SKM-1 treated with dmso at 0.1 percent for 144 hours (cell line): Measurements from ENCODE around the gene MN1.

Source experiments
- DNase-seq: peaks from one replicate; lab custom pipeline; 2025; ENCODE audit not compliant: unreplicated experiment; lab: John Stamatoyannopoulos, UW

The MN1 gene

DNA sequence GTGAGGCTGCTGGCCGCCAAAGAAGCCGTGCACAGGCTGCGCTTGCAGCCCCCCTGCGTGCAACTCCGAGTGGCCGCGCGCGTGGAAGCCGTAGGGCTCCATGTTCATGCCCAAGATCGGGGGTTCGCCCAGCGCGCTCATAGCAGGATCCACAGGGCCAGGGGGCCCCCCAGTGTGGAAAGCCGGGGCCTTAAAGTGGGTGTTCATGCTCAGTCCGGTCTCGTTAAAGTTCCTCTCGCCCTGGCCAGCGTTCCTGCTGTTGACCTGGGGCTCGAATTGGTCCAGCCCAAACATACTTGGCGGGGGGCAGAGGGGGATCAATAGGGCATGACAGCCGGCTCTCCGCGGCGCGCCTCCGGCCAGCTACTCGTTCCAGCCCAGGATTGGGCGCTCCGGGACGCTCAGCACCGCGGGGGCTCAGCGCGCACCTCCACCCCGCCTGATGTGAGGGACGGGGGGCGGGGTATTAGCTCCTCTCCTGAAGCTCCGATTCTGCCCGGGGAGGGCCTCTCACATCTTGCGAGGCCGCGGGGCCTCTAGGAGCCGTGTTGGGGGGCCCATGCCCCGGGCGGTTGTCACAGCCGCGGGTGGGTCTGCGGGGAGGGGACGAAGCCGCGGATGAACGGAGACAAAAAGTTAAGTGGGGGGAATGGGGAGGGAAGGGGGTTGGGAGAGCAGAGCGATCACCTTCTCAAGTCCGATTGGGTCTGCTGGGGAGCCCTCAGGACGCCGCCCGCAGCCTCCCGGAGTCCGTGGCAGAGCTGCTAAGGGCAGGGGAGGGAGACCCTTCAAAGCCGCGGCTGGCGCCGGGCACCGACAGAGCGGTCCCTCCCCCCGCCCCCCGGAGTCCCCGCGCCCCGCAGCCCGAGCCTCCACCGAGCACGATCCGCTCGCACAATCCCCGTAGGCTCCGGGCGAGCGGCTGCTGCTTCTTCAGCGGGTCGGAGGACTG lies 1.0 kb downstream of the MN1 start:
- DNase-seq, result no peak

DNA sequence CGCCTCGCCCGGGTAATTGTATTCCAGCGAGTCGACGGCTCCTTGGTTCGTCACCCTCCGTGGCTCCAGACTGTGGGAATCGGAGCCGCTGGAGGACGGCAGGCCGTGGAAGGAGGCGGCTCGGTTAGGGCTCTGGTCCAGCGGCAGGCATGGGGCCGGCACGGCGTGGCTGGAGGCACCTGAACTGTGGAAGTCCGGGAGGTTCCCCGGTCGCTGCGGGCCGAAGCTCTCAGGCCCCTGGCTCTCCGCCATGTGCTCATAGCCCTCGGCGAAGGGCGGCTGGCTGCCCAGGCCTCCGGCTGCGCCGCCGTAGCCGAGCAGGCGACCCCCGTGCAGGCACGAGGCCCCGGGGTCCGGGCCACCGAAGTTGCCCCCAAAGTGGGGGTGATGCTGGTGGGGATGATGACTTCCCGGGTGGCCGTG lies 1.7 kb downstream of the MN1 start:
- DNase-seq, result no peak

- no peak for DNase-seq
Observed at GRCh38 chr22:27799015-27799826, 2.3 kb downstream of the MN1 start.

- no peak for DNase-seq
Observed at GRCh38 chr22:27798511-27799014, 3.0 kb downstream of the MN1 start.

DNA sequence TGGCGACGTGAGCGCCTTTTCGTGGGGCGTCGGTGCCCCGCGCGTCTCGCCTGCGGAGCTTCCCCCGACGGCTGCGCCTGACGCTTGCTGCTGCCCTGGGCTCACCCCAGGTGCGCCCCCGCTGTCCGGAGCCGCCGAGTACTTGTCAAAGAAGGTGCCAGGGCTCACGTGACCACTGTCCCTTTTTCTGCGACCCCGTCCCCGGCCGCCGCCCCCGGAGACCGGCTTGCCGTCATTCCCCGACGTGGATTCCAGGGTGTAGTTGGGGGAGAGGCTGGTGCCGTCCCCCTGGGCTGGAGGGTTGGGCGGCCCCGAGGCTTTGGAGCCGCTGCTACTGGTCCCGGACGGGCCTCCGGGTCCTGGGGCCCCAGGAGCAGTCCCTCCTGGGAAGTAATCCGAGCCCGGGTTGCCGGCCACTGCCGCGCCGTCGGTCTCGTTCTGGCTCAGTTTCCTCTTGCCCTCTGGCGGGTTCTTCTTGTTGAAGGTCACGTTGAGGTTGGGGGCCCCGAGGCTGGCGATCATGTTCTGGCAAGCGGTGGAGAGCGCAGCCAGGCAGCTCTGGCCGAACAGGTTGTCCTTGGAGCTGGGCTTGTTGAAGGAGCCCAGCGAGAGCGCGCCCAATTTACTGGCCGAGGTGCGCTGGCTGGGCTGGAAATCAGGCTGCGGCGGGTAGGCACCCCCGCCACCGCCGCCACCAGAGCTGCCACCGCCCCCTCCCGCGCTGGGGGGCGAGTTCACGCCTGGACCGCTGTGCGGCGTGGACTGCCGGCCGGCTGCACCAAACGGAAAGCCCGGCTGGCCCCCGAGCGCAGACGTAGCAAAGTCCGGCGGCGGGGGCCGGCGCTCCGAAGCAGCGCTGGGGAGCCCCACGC lies 3.8 kb downstream of the MN1 start:
- no peak for DNase-seq

GRCh38 chr22:27796829-27797519 lies 4.6 kb downstream of the MN1 start:
- no peak for DNase-seq

GRCh38 chr22:27795696-27796517 lies 5.6 kb downstream of the MN1 start:
- no peak for DNase-seq

DNA sequence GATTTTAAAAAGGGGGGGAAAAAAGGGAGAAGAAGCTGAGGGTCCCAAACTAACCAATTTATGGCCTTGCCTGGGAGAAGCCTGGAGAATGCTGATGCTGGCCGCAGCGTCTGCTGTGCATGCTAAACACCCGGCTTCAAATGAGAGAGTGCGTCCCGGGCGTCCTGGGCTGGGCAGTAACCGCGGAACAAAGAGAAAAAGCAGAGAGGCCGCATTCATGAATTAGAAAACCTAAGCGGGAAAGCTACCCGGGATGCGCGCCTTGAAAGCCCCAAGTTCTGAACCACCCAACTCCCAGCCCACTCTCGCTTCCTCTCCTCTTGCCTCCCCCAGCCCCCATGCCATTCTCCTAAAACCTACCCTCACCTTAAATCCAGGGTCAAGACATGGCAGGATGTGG lies 6.5 kb downstream of the MN1 start:
- DNase-seq, result no peak

- DNase-seq, result no peak
Observed at GRCh38 chr22:27794226-27794625, 7.3 kb downstream of the MN1 start.

DNA sequence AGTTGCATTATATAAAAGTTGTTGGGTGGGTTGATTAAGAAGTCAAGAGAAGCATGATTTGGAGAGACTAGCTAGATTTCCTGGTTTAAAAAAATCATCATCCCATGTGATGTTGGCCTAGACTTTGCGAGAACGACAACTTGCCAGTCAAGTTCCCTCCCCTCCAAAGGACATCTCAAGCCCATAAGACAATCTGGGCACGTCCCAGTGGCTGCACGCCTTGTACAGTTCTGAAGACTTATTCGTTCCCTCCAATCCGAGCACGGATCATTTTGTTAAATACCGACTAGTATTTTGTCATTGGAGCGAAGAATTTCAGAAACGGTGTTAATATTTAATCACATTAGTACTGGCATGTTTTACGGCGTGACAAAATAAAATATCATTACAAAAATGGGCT lies 8.0 kb downstream of the MN1 start:
- DNase-seq, result no peak

- DNase-seq, result no peak
Observed at GRCh38 chr22:27792452-27793161, 8.9 kb downstream of the MN1 start.

- DNase-seq, result no peak
Observed at GRCh38 chr22:27791859-27792241, 9.7 kb downstream of the MN1 start.

DNA sequence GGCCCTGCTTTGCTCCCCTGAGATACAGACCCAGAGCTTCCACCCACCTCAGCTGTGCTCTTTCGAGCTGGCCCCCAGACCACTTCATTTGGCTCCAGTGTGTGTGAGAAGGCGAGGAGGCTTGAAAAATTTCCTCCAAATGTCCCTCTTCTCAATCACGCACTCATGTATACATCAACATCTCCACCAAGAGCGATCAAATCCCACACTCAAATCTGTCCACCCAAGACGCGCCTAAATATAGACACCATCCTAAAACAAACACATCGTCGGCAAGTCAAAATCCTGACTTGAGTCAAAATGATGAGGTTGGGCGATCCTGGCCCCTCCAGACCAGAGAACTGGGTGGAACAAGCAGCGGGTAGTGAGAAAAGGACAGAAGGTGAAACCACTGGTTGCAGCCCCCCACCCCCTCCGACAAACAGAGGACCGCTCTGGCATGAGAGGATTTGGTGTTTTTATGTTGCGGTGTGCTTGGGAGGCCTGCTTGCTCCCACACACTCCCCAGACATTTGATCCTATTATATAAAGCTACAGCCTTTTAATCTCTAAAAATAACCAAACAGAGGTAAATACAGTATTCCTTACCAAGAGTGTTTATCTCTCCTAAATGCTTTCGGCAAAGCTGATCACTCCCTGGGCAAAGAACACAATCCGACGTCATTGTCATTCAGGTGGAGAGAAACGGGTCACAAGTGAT lies 10.2 kb downstream of the MN1 start:
- no peak for DNase-seq

- no peak for DNase-seq
Observed at GRCh38 chr22:27790376-27791158, 11.0 kb downstream of the MN1 start.

DNA sequence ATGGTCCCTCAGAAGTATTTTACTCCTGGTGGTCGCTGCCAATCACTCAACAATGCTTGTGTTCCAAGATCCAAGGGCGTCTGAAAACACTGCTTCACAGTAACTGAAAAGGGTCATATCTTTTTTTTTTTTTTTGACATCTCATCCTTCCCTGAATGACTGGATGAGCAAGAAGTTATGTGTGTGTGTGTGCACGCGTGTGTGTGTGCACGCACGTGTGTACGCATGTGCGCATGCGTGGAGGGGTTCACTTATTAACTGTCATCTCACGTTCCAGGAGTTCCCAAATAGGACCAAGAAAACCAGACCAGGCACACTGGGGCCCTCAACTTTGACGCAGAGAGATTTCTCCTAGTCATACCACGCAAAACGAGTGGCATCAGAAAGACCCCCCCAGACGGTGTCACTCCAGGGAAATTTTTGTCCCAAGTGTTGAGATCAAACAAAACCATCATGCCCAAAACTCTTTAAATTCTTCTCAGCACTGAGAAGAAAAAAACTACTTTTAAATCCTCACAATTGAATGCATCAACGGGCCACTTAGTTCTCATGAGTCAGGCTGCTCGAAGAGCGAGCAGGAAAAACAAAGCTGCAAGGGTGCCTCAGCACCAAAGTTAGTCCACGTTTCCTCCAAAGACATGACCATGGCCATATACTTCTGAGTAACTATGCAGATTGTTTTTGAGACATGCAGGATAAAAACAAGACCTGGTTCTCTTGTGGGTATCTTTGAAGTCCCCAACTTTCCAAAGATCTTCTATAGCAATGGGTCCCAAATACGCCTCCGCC lies 12.9 kb downstream of the MN1 start:
- DNase-seq, result no peak

GRCh38 chr22:27786965-27787364 lies 14.6 kb downstream of the MN1 start:
- no peak for DNase-seq
